ENCODE results near the gene SDC4.

Gene SDC4

GRCh38 chr20:45318948-45319347 is 29.3 kb downstream of the SDC4 start:
- TF ChIP-seq CTCF (conservative IDR thresholded peaks at IDR 0.05; ENCODE audit: low read length) (no peak), EZH2phosphoT487 (IDR thresholded peaks at IDR 0.05; ENCODE audit: borderline replicate concordance) (no peak)
- no peaks in the 10 kb centered on the region for H3K79me2 ChIP-seq (ENCODE audit: insufficient read depth, low read length)

GRCh38 chr20:45318386-45318939 is 29.8 kb downstream of the SDC4 start:
- Histone ChIP-seq H3K4me2 (ENCODE audit: low read depth, low read length, poor library complexity, severe bottlenecking) (peak overlapping the region; percentile 75), H3K9me3 (ENCODE audit: insufficient read depth, low read depth, low read length) (no peaks in the 10 kb centered on the region), H3K9me2 (replicated peaks; ENCODE audit: low read depth, low read length) (no peaks in the 10 kb centered on the region), H3K4me1 (ENCODE audit: insufficient read depth, low read length, poor library complexity, severe bottlenecking) (peaks cover 35% of the 10 kb centered on the region), H3K4me3 (ENCODE audit: low read length, poor library complexity, severe bottlenecking) (peak overlapping the region; percentile 60), H3K9ac (ENCODE audit: low read depth, low read length, poor library complexity, severe bottlenecking) (peak overlapping the region; percentile 67), H3K36me3 (ENCODE audit: insufficient read depth, low read length) (no peaks in the 10 kb centered on the region), H4K20me1 (ENCODE audit: insufficient read depth, low read length, poor library complexity, severe bottlenecking) (no peaks in the 10 kb centered on the region), H3K27me3 (ENCODE audit: insufficient read depth, low read length, poor library complexity, severe bottlenecking) (no peaks in the 10 kb centered on the region), H2AFZ (ENCODE audit: low read length) (peak overlapping the region; percentile 72), H3F3A (ENCODE audit: low read depth) (peaks cover 4% of the 10 kb centered on the region; the same call in 1 of the 2 replicates), H3K79me2 (ENCODE audit: insufficient read depth, low read length) (no peaks in the 10 kb centered on the region)
- TF ChIP-seq EZH2phosphoT487 (IDR thresholded peaks at IDR 0.05; ENCODE audit: borderline replicate concordance) (no peak), CTCF (conservative IDR thresholded peaks at IDR 0.05; ENCODE audit: low read length) (no peak)

More at GRCh38 chr20:45318948-45319347, 29.3 kb downstream of the SDC4 start:
- Histone ChIP-seq H3K36me3 (ENCODE audit: insufficient read depth, low read length) (no peaks in the 10 kb centered on the region), H3K4me3 (ENCODE audit: low read length, poor library complexity, severe bottlenecking) (peak overlapping the region; percentile 60), H3K9me3 (ENCODE audit: insufficient read depth, low read depth, low read length) (no peaks in the 10 kb centered on the region), H3K4me1 (ENCODE audit: insufficient read depth, low read length, poor library complexity, severe bottlenecking) (peaks cover 35% of the 10 kb centered on the region), H4K20me1 (ENCODE audit: insufficient read depth, low read length, poor library complexity, severe bottlenecking) (no peaks in the 10 kb centered on the region), H3K9ac (ENCODE audit: low read depth, low read length, poor library complexity, severe bottlenecking) (peak overlapping the region; percentile 67), H3F3A (ENCODE audit: low read depth) (peaks cover 4% of the 10 kb centered on the region; the same call in 1 of the 2 replicates), H3K27me3 (ENCODE audit: insufficient read depth, low read length, poor library complexity, severe bottlenecking) (no peaks in the 10 kb centered on the region), H3K4me2 (ENCODE audit: low read depth, low read length, poor library complexity, severe bottlenecking) (peak overlapping the region; percentile 75), H3K9me2 (replicated peaks; ENCODE audit: low read depth, low read length) (no peaks in the 10 kb centered on the region), H2AFZ (ENCODE audit: low read length) (peak overlapping the region; percentile 72)

GRCh38 chr20:45317826-45318225 is 30.4 kb downstream of the SDC4 start:
- H4K20me1 ChIP-seq (ENCODE audit: insufficient read depth, low read length, poor library complexity, severe bottlenecking): no peaks in the 10 kb centered on the region
- TF ChIP-seq CTCF (conservative IDR thresholded peaks at IDR 0.05; ENCODE audit: low read length) (no peak), EZH2phosphoT487 (IDR thresholded peaks at IDR 0.05; ENCODE audit: borderline replicate concordance) (no peak)
- H3K36me3 ChIP-seq (ENCODE audit: insufficient read depth, low read length): no peaks in the 10 kb centered on the region
- no peaks in the 10 kb centered on the region for H3K9me2 ChIP-seq (replicated peaks; ENCODE audit: low read depth, low read length)
- H2AFZ ChIP-seq (ENCODE audit: low read length): no peak overlapping the region
- H3K27me3 ChIP-seq (ENCODE audit: insufficient read depth, low read length, poor library complexity, severe bottlenecking): no peaks in the 10 kb centered on the region
- H3K4me2 ChIP-seq (ENCODE audit: low read depth, low read length, poor library complexity, severe bottlenecking): peak overlapping the region; percentile 75
- H3F3A ChIP-seq (ENCODE audit: low read depth): peaks cover 4% of the 10 kb centered on the region; the same call in 1 of the 2 replicates
- H3K9ac ChIP-seq (ENCODE audit: low read depth, low read length, poor library complexity, severe bottlenecking): peak overlapping the region; percentile 67
- peaks cover 35% of the 10 kb centered on the region for H3K4me1 ChIP-seq (ENCODE audit: insufficient read depth, low read length, poor library complexity, severe bottlenecking)
- peak overlapping the region; percentile 60 for H3K4me3 ChIP-seq (ENCODE audit: low read length, poor library complexity, severe bottlenecking)
- no peaks in the 10 kb centered on the region for H3K79me2 ChIP-seq (ENCODE audit: insufficient read depth, low read length)
- H3K9me3 ChIP-seq (ENCODE audit: insufficient read depth, low read depth, low read length): no peaks in the 10 kb centered on the region

Data from Loucy (cell line).